H1 (cell line): Measurements from ENCODE around the gene MYH10. TPM values are rescaled to one million over a fixed set of nuclear protein-coding genes. Genes with fewer than 3 reads are reported as not detected.

ENCODE experiments used
- CTCF ChIA-PET: fragments of 300-600 bp; sonication (Branson Sonifier 250); formaldehyde crosslinking; loops from one replicate; lab custom pipeline; 2021; ENCODE audit not compliant: partially characterized antibody; lab: Charles Lee
- POLR2A ChIA-PET: fragments of 300-600 bp; sonication (Branson Sonifier 250); formaldehyde crosslinking; loops from one replicate; lab custom pipeline; 2021; ENCODE audit warnings: inconsistent platforms; ENCODE audit not compliant: partially characterized antibody; lab: Charles Lee
- DNase-seq, 2 experiments: peaks; one replicate each; pipeline versions ENCODE4 v3.0.0 to v3.0.0-alpha.2; 2010 to 2022; ENCODE audit warnings: low spot score in 2 of 2, low read depth in 1 of 2, mixed read lengths in 1 of 2
- FAIRE-seq: peaks from 2 replicates; lab custom pipeline; 2011; peaks lifted over from hg19 to GRCh38; lab: Jason Lieb, UNC
- H2AFZ ChIP-seq: 2 replicates; pipeline ENCODE4 v1.8.1; 2012; ENCODE audit warnings: low read length, inconsistent platforms
- H2AK5ac ChIP-seq: 2 replicates; pipeline ENCODE4 v1.6.1; 2013; ENCODE audit warnings: low read depth, low read length
- H2BK120ac ChIP-seq: replicated peaks from 2 replicates; pipeline ENCODE3; 2013; ENCODE audit warnings: low read depth, low read length, inconsistent platforms
- H2BK12ac ChIP-seq: 2 replicates; pipeline ENCODE4 v1.6.1; 2013; ENCODE audit warnings: low read depth, low read length
- H2BK15ac ChIP-seq: 2 replicates; pipeline ENCODE4 v1.6.1; 2013; ENCODE audit warnings: low read length
- H2BK20ac ChIP-seq: 2 replicates; pipeline ENCODE4 v1.6.1; 2013; ENCODE audit warnings: low read length
- H2BK5ac ChIP-seq: 2 replicates; pipeline ENCODE4 v1.6.1; 2013; ENCODE audit warnings: low read depth, low read length
- H3K14ac ChIP-seq: 2 replicates; pipeline ENCODE4 v1.6.1; 2013; ENCODE audit warnings: inconsistent platforms; ENCODE audit not compliant: insufficient read length
- H3K18ac ChIP-seq: 2 replicates; pipeline ENCODE4 v1.6.1; 2013; ENCODE audit warnings: low read length; ENCODE audit errors: extremely low read depth
- H3K23ac ChIP-seq: 2 replicates; pipeline ENCODE4 v1.6.1; 2013; ENCODE audit warnings: inconsistent platforms; ENCODE audit not compliant: insufficient read length
- H3K23me2 ChIP-seq: 2 replicates; pipeline ENCODE4 v1.6.1; 2013; ENCODE audit warnings: low read depth, low read length
- H3K27ac ChIP-seq: 2 replicates; pipeline ENCODE4 v1.6.1; 2011; ENCODE audit warnings: low read depth, low read length, inconsistent platforms
- H3K27me3 ChIP-seq, 4 experiments: replicated peaks in 1 of 4; 1 replicate in 1 of 4; 2 replicates in 3 of 4; pipeline versions ENCODE4 v1.6.1 to v1.8.1; 2011 to 2013; ENCODE audit warnings: low read length in 3 of 4, mild to moderate bottlenecking in 3 of 4, inconsistent platforms in 2 of 4, mixed read lengths in 2 of 4, moderate library complexity in 1 of 4; ENCODE audit not compliant: control insufficient read depth in 3 of 4, insufficient read depth in 3 of 4; ENCODE audit errors: extremely low read depth in 1 of 4
- H3K36me3 ChIP-seq, 4 experiments: 2 replicates each; pipeline versions ENCODE4 v1.6.1 to v1.8.1; 2011 to 2013; ENCODE audit warnings: mild to moderate bottlenecking in 4 of 4, low read length in 3 of 4, moderate library complexity in 2 of 4, control low read depth in 1 of 4, inconsistent platforms in 1 of 4; ENCODE audit not compliant: insufficient read depth in 4 of 4, control insufficient read depth in 2 of 4
- H3K4ac ChIP-seq: replicated peaks from 2 replicates; pipeline ENCODE3; 2013; ENCODE audit warnings: low read length, low read depth, mixed read lengths, inconsistent platforms; ENCODE audit not compliant: insufficient read length
- H3K4me1 ChIP-seq, 4 experiments: replicated peaks in 1 of 4; 1 replicate in 1 of 4; 2 replicates in 3 of 4; pipeline versions ENCODE4 v1.6.1 to v1.8.1; 2011 to 2013; ENCODE audit warnings: low read length in 3 of 4, inconsistent platforms in 2 of 4, mixed read lengths in 1 of 4; ENCODE audit not compliant: insufficient read depth in 4 of 4, control insufficient read depth in 3 of 4
- H3K4me2 ChIP-seq, 2 experiments: 2 replicates each; pipeline versions ENCODE4 v1.6.1 to v1.8.1; 2011 to 2013; ENCODE audit warnings: low read depth in 2 of 2, low read length in 2 of 2, control low read depth in 1 of 2, inconsistent platforms in 1 of 2, mild to moderate bottlenecking in 1 of 2; ENCODE audit not compliant: insufficient read depth in 1 of 2
- H3K4me3 ChIP-seq, 4 experiments: fragments of 200-600, 300-600 bp in 1 of 4; sonication (generic), shearing (Covaris generic), sonication (Bioruptor Twin) in 1 of 4; 2 replicates each; pipeline versions ENCODE4 v1.5.1 to v1.8.1; 2011 to 2016; ENCODE audit warnings: low read length in 4 of 4, low read depth in 3 of 4, control low read depth in 2 of 4, inconsistent platforms in 2 of 4, mild to moderate bottlenecking in 2 of 4, mixed read lengths in 1 of 4, moderate library complexity in 1 of 4; ENCODE audit not compliant: insufficient read depth in 2 of 4; ENCODE audit errors: extremely low read depth in 1 of 4
- H3K56ac ChIP-seq: replicated peaks from 2 replicates; pipeline ENCODE3; 2013; ENCODE audit warnings: low read depth, mild to moderate bottlenecking, mixed read lengths, low read length, inconsistent platforms; ENCODE audit not compliant: insufficient read length
- H3K79me1 ChIP-seq: 2 replicates; pipeline ENCODE4 v1.6.1; 2013; ENCODE audit warnings: low read depth, low read length, control low read depth
- H3K79me2 ChIP-seq, 2 experiments: 2 replicates each; pipeline versions ENCODE4 v1.6.1 to v1.8.1; 2012 to 2013; ENCODE audit warnings: low read length in 2 of 2, mild to moderate bottlenecking in 2 of 2, inconsistent platforms in 1 of 2; ENCODE audit not compliant: insufficient read depth in 2 of 2, control insufficient read depth in 1 of 2
- H3K9ac ChIP-seq, 4 experiments: replicated peaks in 1 of 4; 1 replicate in 1 of 4; 2 replicates in 3 of 4; pipeline versions ENCODE4 v1.6.1 to v1.8.1; 2011 to 2013; ENCODE audit warnings: low read depth in 3 of 4, low read length in 3 of 4, control low read depth in 2 of 4, mild to moderate bottlenecking in 2 of 4, moderate library complexity in 2 of 4, inconsistent platforms in 1 of 4; ENCODE audit errors: extremely low read depth in 1 of 4
- H3K9me3 ChIP-seq, 2 experiments: 2 replicates each; pipeline versions ENCODE4 v1.6.1 to v1.8.1; 2012 to 2013; ENCODE audit warnings: mild to moderate bottlenecking in 2 of 2, moderate library complexity in 2 of 2, control low read depth in 1 of 2, inconsistent platforms in 1 of 2, low read depth in 1 of 2, low read length in 1 of 2, mixed read lengths in 1 of 2; ENCODE audit not compliant: insufficient read depth in 2 of 2
- H4K20me1 ChIP-seq, 2 experiments: replicated peaks in 1 of 2; 2 replicates each; pipeline versions ENCODE3 to v1.8.1; 2011 to 2013; ENCODE audit warnings: inconsistent platforms in 2 of 2, low read length in 2 of 2, mild to moderate bottlenecking in 1 of 2; ENCODE audit not compliant: insufficient read depth in 2 of 2, control insufficient read depth in 1 of 2
- H4K5ac ChIP-seq: 2 replicates; pipeline ENCODE4 v1.6.1; 2013; ENCODE audit warnings: low read length, low read depth, mixed read lengths, inconsistent platforms; ENCODE audit not compliant: insufficient read length
- H4K8ac ChIP-seq: 2 replicates; pipeline ENCODE4 v1.8.0; 2013; ENCODE audit warnings: mild to moderate bottlenecking, moderate library complexity, low read length, inconsistent platforms; ENCODE audit not compliant: insufficient read depth; ENCODE audit errors: extremely low read depth
- H4K91ac ChIP-seq: replicated peaks from 2 replicates; pipeline ENCODE3; 2013; ENCODE audit warnings: low read length, mixed read lengths, inconsistent platforms; ENCODE audit not compliant: insufficient read length
- CTBP2 ChIP-seq: IDR thresholded peaks from 2 replicates; pipeline ENCODE4 v1.7.0; 2011; ENCODE audit warnings: borderline replicate concordance, mild to moderate bottlenecking, moderate library complexity, mixed read lengths, low read length; ENCODE audit not compliant: insufficient read depth, insufficient read length
- HDAC2 ChIP-seq, 2 experiments: fragments of 300-600 bp in 1 of 2; sonication (generic) in 1 of 2; IDR thresholded peaks; 2 replicates each; pipeline ENCODE4 v1.6.1; 2011 to 2012; ENCODE audit warnings: low read depth in 2 of 2, low read length in 2 of 2, mild to moderate bottlenecking in 2 of 2, moderate library complexity in 2 of 2, borderline replicate concordance in 1 of 2, inconsistent platforms in 1 of 2
- PHF8 ChIP-seq: fragments of 200-600 bp; sonication (generic); conservative IDR thresholded peaks from 2 replicates; pipeline ENCODE4 v1.7.1; 2012; ENCODE audit warnings: low read depth, mild to moderate bottlenecking, inconsistent platforms, low read length, moderate library complexity
- POLR2A ChIP-seq, 2 experiments: IDR thresholded peaks; 1 replicate in 1 of 2; 2 replicates in 1 of 2; pipeline ENCODE4 v1.6.1; 2011; ENCODE audit warnings: low read depth in 2 of 2, low read length in 2 of 2, mild to moderate bottlenecking in 2 of 2; ENCODE audit errors: control extremely low read depth in 1 of 2
- POLR2AphosphoS5 ChIP-seq: IDR thresholded peaks from 2 replicates; pipeline ENCODE4 v1.6.1; 2011; ENCODE audit warnings: low read depth, low read length
- SIN3A ChIP-seq, 2 experiments: IDR thresholded peaks in 1 of 2; conservative IDR thresholded peaks in 1 of 2; 2 replicates each; pipeline ENCODE4 v1.6.1; 2011 to 2012; ENCODE audit warnings: low read length in 2 of 2, improper control_type of control experiment in 1 of 2, low read depth in 1 of 2, mild to moderate bottlenecking in 1 of 2
- TAF1 ChIP-seq: IDR thresholded peaks from 2 replicates; pipeline ENCODE4 v1.6.1; 2011; ENCODE audit warnings: mild to moderate bottlenecking, low read depth, low read length
- TAF7 ChIP-seq: optimal IDR thresholded peaks from 2 replicates; pipeline ENCODE3; 2011; ENCODE audit warnings: low read depth, mild to moderate bottlenecking, inconsistent platforms, low read length, moderate library complexity, borderline replicate concordance
- YY1 ChIP-seq: IDR thresholded peaks from 2 replicates; pipeline ENCODE4 v1.6.1; 2011; ENCODE audit warnings: low read depth, mild to moderate bottlenecking, low read length
- WGBS, 2 experiments: shearing (Covaris generic) in 1 of 2; methylation state at CpG; one replicate each; pipeline versions ENCODE4 v1.1.6 to v1.1.7; 2013 to 2015; ENCODE audit warnings: low lambda C conversion rate in 2 of 2, mixed read lengths in 2 of 2, inconsistent platforms in 1 of 2, low coverage in 1 of 2, missing lambda C conversion rate in 1 of 2; ENCODE audit not compliant: insufficient replicate concordance in 2 of 2, insufficient coverage in 1 of 2, insufficient read length in 1 of 2; ENCODE audit errors: extremely low coverage in 1 of 2, missing lambda C conversion rate in 1 of 2; 5-methylcytosine and 5-hydroxymethylcytosine counted together
- long read RNA-seq, 2 experiments: library from RNA in 1 of 2; library from capped mRNA in 1 of 2; stranded (forward); transcript quantifications; one replicate each; pipeline ENCODE4 v2.0.0, GENCODE V29; 2021; ENCODE audit warnings: inconsistent platforms in 1 of 2
- polyA minus RNA-seq, 3 experiments: library from RNA; depleted of rRNA, polyadenylated mRNA; stranded (reverse); fragments of >200 nt; gene quantifications; 1 replicate in 2 of 3; 2 replicates in 1 of 3; pipeline ENCODE4 v1.2.3, GENCODE V29; 2011
- polyA plus RNA-seq, 7 experiments: library from polyadenylated mRNA; depleted of rRNA in 3 of 7; stranded (reverse) in 5 of 7; unstranded in 2 of 7; fragments of >200 nt in 5 of 7; fragments of 200-250 nt in 2 of 7; gene quantifications; 1 replicate in 5 of 7; 2 replicates in 1 of 7; 4 replicates in 1 of 7; pipeline versions ENCODE4 v1.2.1 to v1.2.3, GENCODE V29; 2011 to 2013; ENCODE audit warnings: missing spikeins in 2 of 7, mixed read lengths in 2 of 7
- total RNA-seq: library from RNA; stranded (reverse); fragmentation: NEBNext Ultra II Directional; extraction: Animal tissue kit (Norgen Biotek cat#: 25700); gene quantifications from 2 replicates; pipeline ENCODE4 v1.2.1, GENCODE V29; 2021

MYH10 gene
- total RNA-seq, result 283 and 289 TPM in 2 replicates
- 64.1 and 80.8 TPM in 2 replicates for polyA plus RNA-seq (2011; rRNA removed)
- 116 TPM for polyA plus RNA-seq (2011; cell fraction: cytosol; rRNA removed)
- polyA plus RNA-seq (2011; cell fraction: nucleus; rRNA removed), result 381 TPM
- 156 to 205 TPM (median 187 TPM) in 4 replicates for polyA plus RNA-seq (2012, experiment 1 of 2)
- 7.9 TPM for polyA plus RNA-seq (2012, experiment 2 of 2)
- polyA plus RNA-seq (2013, experiment 1 of 2), result 95.2 TPM
- 86.2 TPM for polyA plus RNA-seq (2013, experiment 2 of 2)
- polyA minus RNA-seq (2011; rRNA and poly(A)+ RNA removed), result 161 and 239 TPM in 2 replicates
- polyA minus RNA-seq (2011; cell fraction: cytosol; rRNA and poly(A)+ RNA removed), result 157 TPM
- polyA minus RNA-seq (2011; cell fraction: nucleus; rRNA and poly(A)+ RNA removed), result 250 TPM
- long read RNA-seq, experiment 1, partial matches to known transcripts, result 214 of 216 reads
- long read RNA-seq, experiment 1, other reads (novel, unspliced or antisense), result 2 of 216 reads
- long read RNA-seq, experiment 2, partial matches to known transcripts, result 26 of 38 reads
- long read RNA-seq, experiment 2, other reads (novel, unspliced or antisense), result 12 of 38 reads

GRCh38 chr17:8630227-8630801 is at the start of gene MYH10:
TSS of gene MYH10 (minus strand) at chr17:8630725. CDS start at chr17:8623246, 7,479 bp downstream.
- no peak within 1 kb of the TSS for H2BK15ac ChIP-seq
- peaks cover 6% of the 10 kb centered on the region; the same call in 1 of the 2 replicates for H3K23me2 ChIP-seq
- no peaks in the 10 kb centered on the region for H3K79me1 ChIP-seq
- H2BK20ac ChIP-seq, result no peak within 1 kb of the TSS
- peak within 1 kb of the TSS; percentile 71 for H3K4ac ChIP-seq
- peak within 1 kb of the TSS; percentile 87 to 91 (median 90) for H3K9ac ChIP-seq
- H3K27ac ChIP-seq, result peak within 1 kb of the TSS; percentile 93
- H2AK5ac ChIP-seq, result no peak within 1 kb of the TSS
- peak within 1 kb of the TSS; percentile 81 to 93 for H3K4me2 ChIP-seq
- CTCF ChIA-PET, result interaction anchor here (0.7 to 1.2 kb wide), 4 partner anchors 20 to 107 kb away, joined by 3 read pairs; no protein-coding TSS in a partner anchor
- peak within 1 kb of the TSS; percentile 68 for H2BK12ac ChIP-seq
- no peak within 1 kb of the TSS for H3K23ac ChIP-seq
- H3K27me3 ChIP-seq, result no peaks in the 10 kb centered on the region
- peak within 1 kb of the TSS; percentile 92 for H4K5ac ChIP-seq
- H2BK5ac ChIP-seq, result peak within 1 kb of the TSS; percentile 91
- no peak for DNase-seq
- 0% methylated on average over 11 of the region's 33 CpGs; no CpG with 5 or more reads in 1 of the 2 experiments for WGBS, 2 experiments
- H3K18ac ChIP-seq, result peak within 1 kb of the TSS; percentile 90
- peaks cover 15 to 25% of the 10 kb centered on the region in 2 experiments for H4K20me1 ChIP-seq
- peaks cover 21 to 51% of the 10 kb centered on the region in 2 experiments for H3K79me2 ChIP-seq
- FAIRE-seq, result no peak
- no peaks in the 10 kb centered on the region for H3K36me3 ChIP-seq
- H2BK120ac ChIP-seq, result peak within 1 kb of the TSS; percentile 85
- peak within 1 kb of the TSS; percentile 84 to 99 (median 92) for H3K4me3 ChIP-seq
- H2AFZ ChIP-seq, result peak within 1 kb of the TSS; percentile 83; the same call in 1 of the 2 replicates
- peak within 1 kb of the TSS; percentile 90 for H3K56ac ChIP-seq
- H4K91ac ChIP-seq, result peak within 1 kb of the TSS; percentile 92
- peak within 1 kb of the TSS; percentile 94 for H4K8ac ChIP-seq
- POLR2A ChIA-PET, result interaction anchor here (0.7 to 2.0 kb wide), 11 partner anchors 10 to 139 kb away, joined by 3 to 8 read pairs (median 3); no protein-coding TSS in a partner anchor
- no peak within 1 kb of the TSS for H3K14ac ChIP-seq
- peaks cover 5 to 14% (median 7%) of the 10 kb centered on the region in 4 experiments; a peak in 6 of 7 replicates for H3K4me1 ChIP-seq
- H3K9me3 ChIP-seq, result no peaks in the 10 kb centered on the region
- TF ChIP-seq TAF7 (peak; percentile 68), YY1 (peak; percentile 78), PHF8 (peak; percentile 18), HDAC2 (IDR thresholded peaks at IDR 0.05; ENCODE audit: borderline replicate concordance in 1 of 2, low read depth in 2 of 2, low read length in 2 of 2) (no peak), CTBP2 (no peak), SIN3A (conservative IDR thresholded peaks at IDR 0.05 in 1 of 2, IDR thresholded peaks at IDR 0.05 in 1 of 2; ENCODE audit: low read depth in 1 of 2, low read length in 2 of 2) (no peak; a peak in 1 of 4 replicates), TAF1 (peak; percentile 81), POLR2A (IDR thresholded peaks at IDR 0.05; ENCODE audit: control extremely low read depth in 1 of 2, low read depth in 2 of 2, low read length in 2 of 2) (peak; percentile 15 to 45; a peak in 2 of 3 replicates), POLR2AphosphoS5 (peak; percentile 82; the same call in 1 of the 2 replicates)
